Ovary (tissue), 3 donors: ENCODE measurements around the gene NDST1.

ENCODE experiments used
- EP300 ChIP-seq: sonication (generic); formaldehyde crosslinking; IDR thresholded peaks from one replicate; pipeline ENCODE4 v1.6.1; 2017; ENCODE audit warnings: antibody characterized with exemption
- TF ChIP-seq, protein P1 (sequence below), 3 donors: fragments of 450-650 bp in 2 of 3; fragments of 200-600 bp in 1 of 3; IDR thresholded peaks; one replicate each; pipeline versions ENCODE4 v1.5.1 to v1.8.0; 2016 to 2022; ENCODE audit warnings: antibody characterized with exemption in 3 of 3, mild to moderate bottlenecking in 1 of 3
- donor health status: DM: no; HTN: no; CAD: no.

DNA sequence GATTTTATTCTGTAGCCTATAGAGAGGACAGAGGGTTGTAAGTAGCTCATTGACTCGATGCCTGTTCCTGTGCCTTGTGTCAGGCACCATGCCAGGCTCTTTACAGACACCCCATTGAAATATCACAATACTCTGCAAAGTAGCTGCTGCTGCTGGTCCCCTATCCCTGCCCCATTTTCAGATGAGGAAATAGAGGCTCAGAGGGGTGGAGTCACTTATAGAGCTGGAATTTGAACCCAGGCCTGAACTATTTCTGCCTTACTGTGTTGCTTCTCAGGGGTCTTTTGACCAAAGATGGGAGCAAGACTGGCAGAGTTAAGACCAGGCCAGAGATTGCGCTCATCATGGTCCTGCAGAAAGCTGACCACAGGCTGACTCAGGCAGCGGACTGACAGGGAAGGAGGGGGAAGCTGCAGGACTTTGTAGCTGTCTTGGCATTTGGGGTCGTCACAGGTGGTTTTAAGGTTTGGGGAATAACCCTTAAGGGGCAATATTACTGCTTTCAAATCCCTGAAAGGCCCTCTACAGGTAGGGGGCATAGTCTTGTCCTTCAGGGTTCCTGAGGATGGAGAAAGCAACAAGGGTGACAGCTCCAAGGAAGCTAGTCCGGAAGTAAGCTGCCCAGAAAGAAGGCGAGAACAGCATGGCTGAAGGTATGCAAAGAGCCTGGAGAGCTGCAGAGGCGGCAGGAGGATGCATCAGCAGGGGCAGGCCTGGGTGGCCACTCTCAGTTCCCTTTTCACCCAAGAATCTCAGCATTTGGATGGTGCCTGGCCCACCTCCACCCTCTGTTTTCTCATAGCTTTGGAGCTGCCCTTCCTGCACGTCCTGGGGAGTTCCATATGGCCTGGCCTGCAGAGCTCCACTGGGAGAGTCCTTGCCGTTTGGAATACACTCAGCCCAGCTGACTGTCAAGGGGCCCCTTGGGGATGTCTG is 18.3 kb upstream of the NDST1 start:
- TF ChIP-seq, protein P1, sequence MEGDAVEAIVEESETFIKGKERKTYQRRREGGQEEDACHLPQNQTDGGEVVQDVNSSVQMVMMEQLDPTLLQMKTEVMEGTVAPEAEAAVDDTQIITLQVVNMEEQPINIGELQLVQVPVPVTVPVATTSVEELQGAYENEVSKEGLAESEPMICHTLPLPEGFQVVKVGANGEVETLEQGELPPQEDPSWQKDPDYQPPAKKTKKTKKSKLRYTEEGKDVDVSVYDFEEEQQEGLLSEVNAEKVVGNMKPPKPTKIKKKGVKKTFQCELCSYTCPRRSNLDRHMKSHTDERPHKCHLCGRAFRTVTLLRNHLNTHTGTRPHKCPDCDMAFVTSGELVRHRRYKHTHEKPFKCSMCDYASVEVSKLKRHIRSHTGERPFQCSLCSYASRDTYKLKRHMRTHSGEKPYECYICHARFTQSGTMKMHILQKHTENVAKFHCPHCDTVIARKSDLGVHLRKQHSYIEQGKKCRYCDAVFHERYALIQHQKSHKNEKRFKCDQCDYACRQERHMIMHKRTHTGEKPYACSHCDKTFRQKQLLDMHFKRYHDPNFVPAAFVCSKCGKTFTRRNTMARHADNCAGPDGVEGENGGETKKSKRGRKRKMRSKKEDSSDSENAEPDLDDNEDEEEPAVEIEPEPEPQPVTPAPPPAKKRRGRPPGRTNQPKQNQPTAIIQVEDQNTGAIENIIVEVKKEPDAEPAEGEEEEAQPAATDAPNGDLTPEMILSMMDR (IDR thresholded peaks at IDR 0.05), result no peak
- no peak for TF ChIP-seq EP300
